Fibroblast of gingiva (primary cell): ENCODE data around the gene C2orf49.

ENCODE experiments used
- DNase-seq: peaks from one replicate; pipeline ENCODE4 v3.0.0-alpha.2; 2011; ENCODE audit warnings: low read depth

Gene C2orf49

GRCh38 chr2:105362862-105363591 is 25.7 kb downstream of the C2orf49 start:
- no peak for DNase-seq

GRCh38 chr2:105364436-105365139 is 27.2 kb downstream of the C2orf49 start:
- no peak for DNase-seq

GRCh38 chr2:105365206-105365605 is 27.9 kb downstream of the C2orf49 start:
- no peak for DNase-seq

GRCh38 chr2:105368759-105369408 is 31.5 kb downstream of the C2orf49 start:
- DNase-seq, result no peak

GRCh38 chr2:105369777-105370690 is 32.7 kb downstream of the C2orf49 start:
- peak; percentile 86 for DNase-seq

GRCh38 chr2:105371156-105371555 is 33.8 kb downstream of the C2orf49 start:
- DNase-seq, result no peak

- no peak for DNase-seq
These were observed 34.5 kb downstream of the C2orf49 start for GRCh38 chr2:105371810-105372209.

- peak; percentile 66 for DNase-seq
These were observed 36.0 kb downstream of the C2orf49 start for GRCh38 chr2:105373344-105373781.

GRCh38 chr2:105373895-105374401 is 36.6 kb downstream of the C2orf49 start:
- DNase-seq, result no peak

- DNase-seq, result peak; percentile 90
These were observed 37.7 kb downstream of the C2orf49 start for GRCh38 chr2:105375001-105375561.

- no peak for DNase-seq
These were observed 38.7 kb downstream of the C2orf49 start for GRCh38 chr2:105376010-105376409.

GRCh38 chr2:105376789-105377240 is 39.5 kb downstream of the C2orf49 start:
- peak; percentile 76 for DNase-seq

- no peak for DNase-seq
These were observed 40.5 kb downstream of the C2orf49 start for GRCh38 chr2:105377871-105378270.

GRCh38 chr2:105378276-105378840 is 41.0 kb downstream of the C2orf49 start:
- no peak for DNase-seq

- peak; percentile 60 for DNase-seq
These were observed 41.6 kb downstream of the C2orf49 start for GRCh38 chr2:105378921-105379383.

GRCh38 chr2:105379741-105380186 is 42.4 kb downstream of the C2orf49 start:
- no peak for DNase-seq

GRCh38 chr2:105380432-105381100 is 43.2 kb downstream of the C2orf49 start:
- DNase-seq, result no peak

GRCh38 chr2:105381101-105381668 is 43.8 kb downstream of the C2orf49 start:
- no peak for DNase-seq

- DNase-seq, result no peak
These were observed 44.8 kb downstream of the C2orf49 start for GRCh38 chr2:105382177-105382576.
